Natural killer cell (primary cell): ENCODE results near the gene THRB. TPM values are rescaled to one million over a fixed set of nuclear protein-coding genes. Genes with fewer than 3 reads are reported as not detected.

Source experiments
- ATAC-seq, 3 donors: fragments of 150-1000 bp in 2 of 3; fragments of 200-7000 bp in 1 of 3; cut with Tn5 transposase; 1 replicate in 1 of 3; 2 replicates in 2 of 3; pipeline ENCODE4 v1.10.0; 2021; ENCODE audit warnings: mild to moderate bottlenecking in 2 of 3, moderate library complexity in 2 of 3
- DNase-seq, 2 donors: peaks; one replicate each; pipeline versions ENCODE4 v3.0.0 to v3.0.0-alpha.2; 2013 to 2021; ENCODE audit warnings: mixed read lengths in 1 of 2
- H3K27ac ChIP-seq: one replicate; pipeline ENCODE4 v1.5.1; 2013; ENCODE audit warnings: mild to moderate bottlenecking, low read length
- H3K27me3 ChIP-seq: one replicate; pipeline ENCODE4 v1.6.1; 2013; ENCODE audit warnings: low read length; ENCODE audit not compliant: control insufficient read depth, insufficient read depth
- H3K36me3 ChIP-seq: one replicate; pipeline ENCODE4 v1.6.1; 2013; ENCODE audit warnings: low read length; ENCODE audit not compliant: control insufficient read depth, insufficient read depth
- H3K4me1 ChIP-seq: one replicate; pipeline ENCODE4 v1.6.1; 2013; ENCODE audit warnings: low read length; ENCODE audit not compliant: control insufficient read depth, insufficient read depth
- H3K4me3 ChIP-seq: one replicate; pipeline ENCODE4 v1.5.1; 2013; ENCODE audit warnings: low read length
- H3K9me3 ChIP-seq: one replicate; pipeline ENCODE4 v1.6.1; 2013; ENCODE audit warnings: low read length; ENCODE audit not compliant: control insufficient read depth, insufficient read depth
- H3K27ac Mint-ChIP-seq, 2 donors: one replicate each; pipeline ENCODE4 v1.8.0; 2022; ENCODE audit warnings: mild to moderate bottlenecking in 2 of 2, mixed read lengths in 2 of 2, moderate library complexity in 1 of 2
- H3K27me3 Mint-ChIP-seq, 2 donors: one replicate each; pipeline ENCODE4 v1.8.0; 2022; ENCODE audit warnings: low read depth in 2 of 2, mixed read lengths in 2 of 2
- H3K36me3 Mint-ChIP-seq: one replicate; pipeline ENCODE4 v1.8.0; 2022; ENCODE audit warnings: mixed read lengths
- H3K4me1 Mint-ChIP-seq, 2 donors: one replicate each; pipeline ENCODE4 v1.8.0; 2022; ENCODE audit warnings: mixed read lengths in 2 of 2
- H3K4me3 Mint-ChIP-seq: one replicate; pipeline ENCODE4 v1.8.0; 2022; ENCODE audit warnings: mild to moderate bottlenecking, moderate library complexity, mixed read lengths
- H3K9me3 Mint-ChIP-seq, 2 donors: one replicate each; pipeline ENCODE4 v1.8.0; 2022; ENCODE audit warnings: mixed read lengths in 2 of 2
- CTCF ChIP-seq: fragments of 200-600 bp; IDR thresholded peaks from one replicate; pipeline ENCODE4 v1.8.0; 2022; ENCODE audit warnings: antibody characterized with exemption
- WGBS: methylation state at CpG from one replicate; pipeline ENCODE4 v1.1.7; 2013; ENCODE audit warnings: missing lambda C conversion rate; ENCODE audit not compliant: insufficient coverage; 5-methylcytosine and 5-hydroxymethylcytosine counted together
- intact Hi-C: fragments of 100-400 bp; cut with micrococcal nuclease; formaldehyde crosslinking; loops from one replicate; pipeline ENCODE4 v1.14.2; 2022
- total RNA-seq, 4 donors: library from RNA; stranded (reverse); fragments of 120-200 nt in 1 of 4; gene quantifications; one replicate each; pipeline versions ENCODE4 v1.2.3 to v1.2.4, GENCODE V29; 2013 to 2022

The THRB gene
- total RNA-seq, 3 donors from 2014 or later (not counting 1 experiment from before 2014, with no cell fraction given) = 0.05 TPM; not detected in 2

- H3K27ac Mint-ChIP-seq = no peak overlapping the region
- no peak overlapping the region for H3K27ac ChIP-seq
- H3K36me3 Mint-ChIP-seq = no peaks in the 10 kb centered on the region
- no peak for TF ChIP-seq CTCF
- no CpG with 5 or more reads among the region's 1 CpG for WGBS
- H3K27me3 Mint-ChIP-seq = no peaks in the 10 kb centered on the region
- peaks cover 4 to 5% of the 10 kb centered on the region in 2 donors for H3K9me3 Mint-ChIP-seq
- ATAC-seq (no peak), DNase-seq (no peak)
- no peaks in the 10 kb centered on the region for H3K4me1 Mint-ChIP-seq
- no peaks in the 10 kb centered on the region for H3K4me1 ChIP-seq
- intact Hi-C loops = no loop called here
- H3K36me3 ChIP-seq = no peaks in the 10 kb centered on the region
- H3K27me3 ChIP-seq = no peaks in the 10 kb centered on the region
- H3K4me3 ChIP-seq = no peak overlapping the region
- no peak overlapping the region for H3K4me3 Mint-ChIP-seq
- H3K9me3 ChIP-seq = no peaks in the 10 kb centered on the region
Observed at GRCh38 chr3:24349367-24350019, 145.2 kb downstream of the THRB start.

- Mint-ChIP-seq H3K9me3 (peaks cover 2 to 3% of the 10 kb centered on the region in 2 donors), H3K4me1 (no peaks in the 10 kb centered on the region), H3K36me3 (no peaks in the 10 kb centered on the region), H3K27me3 (no peaks in the 10 kb centered on the region), H3K27ac (no peak overlapping the region), H3K4me3 (no peak overlapping the region)
- no peak for DNase-seq
- Histone ChIP-seq H3K9me3 (no peaks in the 10 kb centered on the region), H3K27me3 (no peaks in the 10 kb centered on the region), H3K27ac (no peak overlapping the region), H3K36me3 (no peaks in the 10 kb centered on the region), H3K4me1 (no peaks in the 10 kb centered on the region), H3K4me3 (no peak overlapping the region)
- intact Hi-C loops = no loop called here
- 89% methylated on average over 4 of the region's 4 CpGs for WGBS
- ATAC-seq = no peak
- no peak for TF ChIP-seq CTCF
Observed at GRCh38 chr3:24348348-24348747, 146.3 kb downstream of the THRB start.

DNA sequence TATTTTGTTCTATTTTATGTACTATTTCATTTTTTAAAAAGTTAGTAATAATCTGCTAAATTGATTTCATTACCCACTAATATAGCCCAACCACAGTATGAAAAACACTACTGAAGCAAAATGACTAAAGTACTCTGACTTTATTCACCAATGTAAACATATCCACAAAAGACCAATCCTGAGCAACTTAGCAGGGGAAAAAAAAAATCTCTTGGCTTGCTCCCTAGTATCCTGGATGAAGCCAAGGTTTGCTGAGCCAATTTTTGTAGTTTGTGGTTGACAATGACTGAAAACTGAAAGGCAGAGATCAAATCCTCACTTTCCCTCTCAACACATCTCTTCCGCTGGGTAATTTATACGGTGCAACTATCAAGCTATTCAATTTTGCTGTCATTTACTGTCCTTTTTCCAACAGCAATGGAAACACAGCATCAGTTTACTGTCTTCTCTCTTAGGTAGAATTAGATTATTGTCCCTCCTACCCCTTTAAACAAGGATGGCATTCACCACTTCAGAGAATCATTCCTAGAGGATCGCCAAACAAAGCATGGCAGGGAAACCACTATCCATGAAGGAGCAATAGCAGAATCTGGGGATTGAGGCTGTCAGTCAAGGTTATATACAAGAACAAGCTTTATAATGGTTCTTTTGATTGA lies 149.7 kb downstream of the THRB start:
- Histone ChIP-seq H3K27ac (no peak overlapping the region), H3K36me3 (no peaks in the 10 kb centered on the region), H3K4me1 (no peaks in the 10 kb centered on the region), H3K9me3 (no peaks in the 10 kb centered on the region), H3K27me3 (no peaks in the 10 kb centered on the region), H3K4me3 (no peak overlapping the region)
- no peak overlapping the region for H3K27ac Mint-ChIP-seq
- H3K27me3 Mint-ChIP-seq = no peaks in the 10 kb centered on the region
- no peak for TF ChIP-seq CTCF
- H3K36me3 Mint-ChIP-seq = no peaks in the 10 kb centered on the region
- 97% methylated on average over 2 of the region's 3 CpGs for WGBS
- intact Hi-C loops = no loop called here
- DNase-seq = no peak
- H3K4me1 Mint-ChIP-seq = no peaks in the 10 kb centered on the region
- no peak overlapping the region for H3K4me3 Mint-ChIP-seq
- ATAC-seq = no peak
- H3K9me3 Mint-ChIP-seq = peaks cover 4 to 9% of the 10 kb centered on the region in 2 donors
